CD4-positive, alpha-beta T cell treated with Interleukin-1 beta for 1 hour (primary cell): Measurements from ENCODE around the gene PHACTR3.

Source experiments
- DNase-seq, 2 donors: peaks; one replicate each; pipeline ENCODE4 v3.0.0-alpha.2; 2020 to 2022

Gene PHACTR3

GRCh38 chr20:59805786-59806577 lies 201.6 kb downstream of the PHACTR3 start:
- DNase-seq, result no peak

GRCh38 chr20:59806578-59806975 lies 202.2 kb downstream of the PHACTR3 start:
- no peak for DNase-seq

GRCh38 chr20:59807909-59808728 lies 203.8 kb downstream of the PHACTR3 start:
- no peak for DNase-seq

GRCh38 chr20:59808729-59809381 lies 204.5 kb downstream of the PHACTR3 start:
- no peak for DNase-seq

GRCh38 chr20:59809630-59810448 lies 205.5 kb downstream of the PHACTR3 start:
- no peak for DNase-seq

GRCh38 chr20:59810449-59811187 lies 206.3 kb downstream of the PHACTR3 start:
- DNase-seq, result no peak

- DNase-seq, result no peak
Measured at GRCh38 chr20:59811681-59812171, 207.4 kb downstream of the PHACTR3 start.

GRCh38 chr20:59812286-59813125 lies 208.2 kb downstream of the PHACTR3 start:
- DNase-seq, result no peak

GRCh38 chr20:59813126-59813947 lies 209.0 kb downstream of the PHACTR3 start:
- no peak for DNase-seq

GRCh38 chr20:59813948-59814839 lies 209.9 kb downstream of the PHACTR3 start:
- no peak for DNase-seq

- DNase-seq, result no peak
Measured at GRCh38 chr20:59814840-59815340, 210.6 kb downstream of the PHACTR3 start.

GRCh38 chr20:59816146-59816738 lies 211.9 kb downstream of the PHACTR3 start:
- DNase-seq, result no peak

GRCh38 chr20:59817406-59817805 lies 213.1 kb downstream of the PHACTR3 start:
- DNase-seq, result no peak

GRCh38 chr20:59817846-59818615 lies 213.7 kb downstream of the PHACTR3 start:
- DNase-seq, result no peak

GRCh38 chr20:59818911-59819310 lies 214.6 kb downstream of the PHACTR3 start:
- DNase-seq, result no peak

GRCh38 chr20:59819496-59820203 lies 215.3 kb downstream of the PHACTR3 start:
- DNase-seq, result no peak
